DOHH2 (cell line): ENCODE measurements around the gene PIP5K1A.

Source experiments
- CTCF ChIP-seq: fragments of 200-600 bp; sonication (generic); IDR thresholded peaks from one replicate; pipeline ENCODE4 v1.5.1; 2014; ENCODE audit warnings: antibody characterized with exemption, mild to moderate bottlenecking, low read depth, low read length; ENCODE audit not compliant: poor library complexity, severe bottlenecking
- EZH2phosphoT487 ChIP-seq: fragments of 200-600 bp; sonication (generic); IDR thresholded peaks from 2 replicates; pipeline ENCODE4 v1.6.1; 2017; ENCODE audit warnings: borderline replicate concordance, mild to moderate bottlenecking, antibody characterized with exemption, low read length, moderate library complexity, mixed read lengths

GRCh38 chr1:151265446-151266236 is 67.3 kb downstream of the PIP5K1A start:
- TF ChIP-seq CTCF (no peak), EZH2phosphoT487 (no peak)
